HCT116 (cell line): ENCODE results near the gene FAM83D. TPM values are rescaled to one million over a fixed set of nuclear protein-coding genes. Genes with fewer than 3 reads are reported as not detected.

Source experiments
- ATAC-seq: fragments of 200-7000 bp; cut with Tn5 transposase; 2 replicates; pipeline ENCODE4 v1.9.1; 2020; ENCODE audit warnings: mild to moderate bottlenecking, moderate library complexity
- BruUV-seq: library from RNA; stranded (reverse); fragments of 400-500 nt; replicated peaks from 2 replicates; lab custom pipeline; 2021; lab: Mats Ljungman, UMichigan
- CTCF ChIA-PET: fragments of 300-600 bp; sonication (Branson Sonifier 250); formaldehyde crosslinking; loops from one replicate; lab custom pipeline; 2021; ENCODE audit warnings: antibody characterized with exemption; lab: Charles Lee
- POLR2A ChIA-PET: fragments of 300-600, 350-600 bp; sonication (Branson Sonifier 250); formaldehyde crosslinking; loops from one replicate; lab custom pipeline; 2021; ENCODE audit warnings: antibody characterized with exemption; lab: Charles Lee
- RAD21 ChIA-PET, 2 experiments: fragments of 300-600 bp; sonication (Branson Sonifier 250); formaldehyde crosslinking; loops; one replicate each; lab custom pipeline; 2023; ENCODE audit warnings: low total read pairs in 2 of 2; ENCODE audit not compliant: uncharacterized antibody in 2 of 2, unreplicated experiment in 2 of 2, low non-redundant PET in 1 of 2; lab: Charles Lee
- DNase-seq: peaks from one replicate; pipeline ENCODE4 v3.0.0-alpha.2; 2010; ENCODE audit warnings: low read depth, low spot score
- H2AFZ ChIP-seq: fragments of 200-600 bp; shearing (Covaris generic), sonication (generic); 2 replicates; pipeline ENCODE4 v1.6.1; 2017; ENCODE audit warnings: low read depth, mixed run types, mixed read lengths, antibody characterized with exemption, low read length; ENCODE audit not compliant: poor library complexity, severe bottlenecking
- H3K27ac ChIP-seq: 2 replicates; pipeline ENCODE4 v1.5.1; 2012; ENCODE audit warnings: low read depth, low read length
- H3K27me3 ChIP-seq: fragments of 200-600 bp; sonication (generic); 2 replicates; pipeline ENCODE4 v1.6.1; 2016; ENCODE audit warnings: mixed run types, low read length, mixed read lengths; ENCODE audit not compliant: insufficient read depth
- H3K36me3 ChIP-seq, 2 experiments: fragments of 200-500 bp in 1 of 2; fragments of 200-600 bp in 1 of 2; sonication (Bioruptor generic) in 1 of 2; sonication (generic) in 1 of 2; 2 replicates each; pipeline versions ENCODE4 v1.5.1 to v1.6.1; 2014 to 2016; ENCODE audit warnings: low read length in 2 of 2, inconsistent platforms in 1 of 2, mixed read lengths in 1 of 2, mixed run types in 1 of 2; ENCODE audit not compliant: insufficient read depth in 2 of 2, control insufficient read depth in 1 of 2
- H3K4me1 ChIP-seq, 2 experiments: fragments of 200-600 bp in 1 of 2; sonication (generic) in 1 of 2; 2 replicates each; pipeline versions ENCODE4 v1.5.1 to v1.6.1; 2012 to 2017; ENCODE audit warnings: low read length in 2 of 2, inconsistent platforms in 1 of 2, mild to moderate bottlenecking in 1 of 2, mixed read lengths in 1 of 2, mixed run types in 1 of 2, moderate library complexity in 1 of 2; ENCODE audit not compliant: insufficient read depth in 2 of 2, control insufficient read depth in 1 of 2
- H3K4me2 ChIP-seq: fragments of 200-600 bp; sonication (generic); 2 replicates; pipeline ENCODE4 v1.6.1; 2017; ENCODE audit warnings: mixed run types, low read length, mixed read lengths
- H3K4me3 ChIP-seq, 2 experiments: fragments of 200-600 bp in 1 of 2; sonication (generic) in 1 of 2; replicated peaks in 1 of 2; 2 replicates each; pipeline ENCODE4 v1.5.1; 2011 to 2016; ENCODE audit warnings: low read length in 2 of 2, control low read depth in 1 of 2, low read depth in 1 of 2, mild to moderate bottlenecking in 1 of 2, mixed read lengths in 1 of 2, mixed run types in 1 of 2
- H3K79me2 ChIP-seq: fragments of 200-600 bp; sonication (generic); 2 replicates; pipeline ENCODE4 v1.6.1; 2017; ENCODE audit warnings: mild to moderate bottlenecking, mixed run types, low read length, moderate library complexity, mixed read lengths; ENCODE audit not compliant: insufficient read depth
- H3K9ac ChIP-seq: fragments of 200-600 bp; sonication (generic); 2 replicates; pipeline ENCODE4 v1.6.1; 2016; ENCODE audit warnings: low read length, mixed read lengths
- H3K9me2 ChIP-seq: fragments of 200-600 bp; sonication (generic), shearing (Covaris generic); 2 replicates; pipeline ENCODE4 v1.6.1; 2017; ENCODE audit warnings: mixed run types, mild to moderate bottlenecking, moderate library complexity; ENCODE audit not compliant: insufficient read depth
- H3K9me3 ChIP-seq, 2 experiments: fragments of 200-500 bp in 1 of 2; fragments of 200-600 bp in 1 of 2; sonication (Bioruptor generic) in 1 of 2; sonication (generic) in 1 of 2; 2 replicates each; pipeline ENCODE4 v1.6.1; 2014 to 2017; ENCODE audit warnings: low read length in 2 of 2, mixed read lengths in 2 of 2, inconsistent platforms in 1 of 2, low read depth in 1 of 2, mild to moderate bottlenecking in 1 of 2, mixed run types in 1 of 2, moderate library complexity in 1 of 2; ENCODE audit not compliant: control insufficient read depth in 1 of 2, insufficient read depth in 1 of 2
- H4K20me1 ChIP-seq: fragments of 200-600 bp; sonication (generic), shearing (Covaris generic); 2 replicates; pipeline ENCODE4 v1.6.1; 2017; ENCODE audit warnings: mixed run types, mild to moderate bottlenecking, moderate library complexity; ENCODE audit not compliant: insufficient read depth
- CBX3 ChIP-seq: IDR thresholded peaks from 2 replicates; pipeline ENCODE4 v1.6.1; 2012; ENCODE audit warnings: low read depth
- CEBPB ChIP-seq: IDR thresholded peaks from 2 replicates; pipeline ENCODE4 v1.6.1; 2012; ENCODE audit warnings: low read depth
- EGR1 ChIP-seq: IDR thresholded peaks from 2 replicates; pipeline ENCODE4 v1.6.1; 2012; ENCODE audit warnings: low read depth
- ELF1 ChIP-seq: IDR thresholded peaks from 2 replicates; pipeline ENCODE4 v1.6.1; 2012; ENCODE audit warnings: low read depth, borderline replicate concordance
- POLR2A ChIP-seq: IDR thresholded peaks from 2 replicates; pipeline ENCODE4 v1.7.0; 2011; ENCODE audit warnings: borderline replicate concordance; ENCODE audit not compliant: insufficient read depth, insufficient read length; ENCODE audit errors: extremely low read depth
- RAD21 ChIP-seq: IDR thresholded peaks from 2 replicates; pipeline ENCODE4 v1.6.1; 2012; ENCODE audit warnings: low read depth, mild to moderate bottlenecking
- SIN3A ChIP-seq: IDR thresholded peaks from 2 replicates; pipeline ENCODE4 v1.6.1; 2012; ENCODE audit warnings: low read depth
- SP1 ChIP-seq: IDR thresholded peaks from 2 replicates; pipeline ENCODE4 v1.6.1; 2012; ENCODE audit warnings: low read depth
- SRF ChIP-seq: IDR thresholded peaks from 2 replicates; pipeline ENCODE4 v1.6.1; 2012; ENCODE audit warnings: low read depth
- TCF7L2 ChIP-seq: IDR thresholded peaks from 2 replicates; pipeline ENCODE4 v1.7.0; 2011; ENCODE audit warnings: borderline replicate concordance, inconsistent platforms; ENCODE audit not compliant: insufficient read depth, insufficient read length; ENCODE audit errors: extremely low read depth
- YY1 ChIP-seq: IDR thresholded peaks from 2 replicates; pipeline ENCODE4 v1.6.1; 2011; ENCODE audit warnings: low read length, low read depth, moderate library complexity, mild to moderate bottlenecking; ENCODE audit not compliant: insufficient replicate concordance; ENCODE audit errors: extremely low read depth
- ZFX ChIP-seq: fragments of 450-650 bp; IDR thresholded peaks from 2 replicates; pipeline ENCODE4 v1.6.1; 2017
- intact Hi-C: fragments of 100-400 bp; cut with micrococcal nuclease; formaldehyde crosslinking; loops from 2 replicates; pipeline ENCODE4 v1.10.0; 2022
- total RNA-seq: library from RNA; stranded (reverse); gene quantifications from one replicate; pipeline ENCODE4 v1.2.1, GENCODE V29; 2021; ENCODE audit not compliant: unreplicated experiment
- TF ChIP-seq, protein P1 (sequence below), 3 experiments: fragments of 200-600 bp in 1 of 3; sonication (generic) in 1 of 3; IDR thresholded peaks in 2 of 3; conservative IDR thresholded peaks in 1 of 3; 2 replicates each; pipeline ENCODE4 v1.5.1; 2012 to 2017; ENCODE audit warnings: low read depth in 2 of 3, low read length in 2 of 3, antibody characterized with exemption in 1 of 3, borderline replicate concordance in 1 of 3, control low read depth in 1 of 3, mild to moderate bottlenecking in 1 of 3, mixed read lengths in 1 of 3, mixed run types in 1 of 3, moderate library complexity in 1 of 3; ENCODE audit not compliant: insufficient read depth in 1 of 3
- TF ChIP-seq, protein P2 (sequence below): IDR thresholded peaks from 2 replicates; pipeline ENCODE4 v1.6.1; 2012

FAM83D gene
- total RNA-seq, 1 experiment from 2014 or later = 51.1 TPM

DNA sequence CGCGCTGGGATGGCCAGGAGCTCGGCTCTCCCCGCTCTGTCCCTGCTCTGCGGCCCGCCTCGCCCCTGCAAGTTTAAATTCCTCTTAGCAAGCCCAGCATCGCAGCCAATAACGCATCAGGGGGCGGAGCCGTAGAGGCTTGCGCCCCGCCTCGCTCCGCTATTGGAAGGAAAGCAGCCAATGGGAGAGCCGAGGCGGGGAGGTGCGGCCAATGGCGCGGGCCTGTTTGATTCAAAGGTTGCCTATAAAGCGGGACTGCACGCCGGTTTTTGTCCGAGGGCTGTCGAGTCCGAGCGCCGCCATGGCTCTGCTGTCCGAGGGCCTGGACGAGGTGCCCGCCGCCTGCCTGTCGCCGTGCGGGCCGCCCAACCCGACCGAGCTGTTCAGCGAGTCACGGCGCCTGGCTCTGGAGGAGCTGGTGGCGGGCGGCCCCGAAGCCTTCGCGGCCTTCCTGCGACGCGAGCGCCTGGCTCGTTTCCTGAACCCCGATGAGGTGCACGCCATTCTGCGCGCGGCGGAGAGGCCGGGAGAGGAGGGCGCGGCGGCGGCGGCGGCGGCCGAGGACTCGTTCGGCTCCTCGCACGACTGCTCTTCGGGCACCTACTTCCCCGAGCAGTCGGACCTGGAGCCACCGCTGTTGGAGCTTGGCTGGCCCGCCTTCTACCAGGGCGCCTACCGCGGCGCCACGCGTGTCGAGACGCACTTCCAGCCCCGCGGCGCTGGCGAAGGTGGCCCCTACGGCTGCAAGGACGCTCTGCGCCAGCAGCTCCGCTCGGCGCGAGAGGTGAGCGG lies at the start of gene FAM83D (continued):
- TF ChIP-seq, protein P1, sequence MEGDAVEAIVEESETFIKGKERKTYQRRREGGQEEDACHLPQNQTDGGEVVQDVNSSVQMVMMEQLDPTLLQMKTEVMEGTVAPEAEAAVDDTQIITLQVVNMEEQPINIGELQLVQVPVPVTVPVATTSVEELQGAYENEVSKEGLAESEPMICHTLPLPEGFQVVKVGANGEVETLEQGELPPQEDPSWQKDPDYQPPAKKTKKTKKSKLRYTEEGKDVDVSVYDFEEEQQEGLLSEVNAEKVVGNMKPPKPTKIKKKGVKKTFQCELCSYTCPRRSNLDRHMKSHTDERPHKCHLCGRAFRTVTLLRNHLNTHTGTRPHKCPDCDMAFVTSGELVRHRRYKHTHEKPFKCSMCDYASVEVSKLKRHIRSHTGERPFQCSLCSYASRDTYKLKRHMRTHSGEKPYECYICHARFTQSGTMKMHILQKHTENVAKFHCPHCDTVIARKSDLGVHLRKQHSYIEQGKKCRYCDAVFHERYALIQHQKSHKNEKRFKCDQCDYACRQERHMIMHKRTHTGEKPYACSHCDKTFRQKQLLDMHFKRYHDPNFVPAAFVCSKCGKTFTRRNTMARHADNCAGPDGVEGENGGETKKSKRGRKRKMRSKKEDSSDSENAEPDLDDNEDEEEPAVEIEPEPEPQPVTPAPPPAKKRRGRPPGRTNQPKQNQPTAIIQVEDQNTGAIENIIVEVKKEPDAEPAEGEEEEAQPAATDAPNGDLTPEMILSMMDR (IDR thresholded peaks at IDR 0.05 in 2 of 3, conservative IDR thresholded peaks at IDR 0.05 in 1 of 3; ENCODE audit: borderline replicate concordance in 1 of 3, insufficient read depth in 1 of 3, low read depth in 2 of 3, low read length in 2 of 3) = no peak; a peak in 2 of 6 replicates
- TF ChIP-seq ZFX (peak; percentile 82), SP1 (peak; percentile 94), EGR1 (no peak), YY1 (no peak), CBX3 (no peak)
- TF ChIP-seq, protein P2, sequence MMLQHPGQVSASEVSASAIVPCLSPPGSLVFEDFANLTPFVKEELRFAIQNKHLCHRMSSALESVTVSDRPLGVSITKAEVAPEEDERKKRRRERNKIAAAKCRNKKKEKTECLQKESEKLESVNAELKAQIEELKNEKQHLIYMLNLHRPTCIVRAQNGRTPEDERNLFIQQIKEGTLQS = no peak

DNA sequence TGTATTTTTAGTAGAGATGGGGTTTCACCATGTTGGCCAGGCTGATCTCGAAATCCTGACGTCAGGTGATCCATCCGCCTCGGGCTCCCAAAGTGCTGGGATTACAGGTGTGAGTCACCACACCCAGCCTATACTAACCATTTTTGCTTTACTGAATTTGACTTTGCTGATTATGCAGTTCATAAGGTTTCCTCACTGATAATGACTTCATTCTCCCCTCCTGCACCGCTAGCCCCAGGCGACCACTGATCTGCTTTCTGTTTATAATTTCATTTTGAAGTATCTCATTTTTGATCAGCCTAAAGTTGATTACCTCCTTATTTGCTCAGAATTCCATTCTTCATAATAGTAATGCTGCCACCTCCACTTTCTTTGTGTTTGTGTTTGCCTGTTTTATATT lies 48.7 kb upstream of the FAM83D start:
- intact Hi-C loops = no loop called here
- Histone ChIP-seq H3K9me3 (no peaks in the 10 kb centered on the region), H4K20me1 (no peaks in the 10 kb centered on the region), H3K79me2 (no peaks in the 10 kb centered on the region), H3K4me2 (no peak overlapping the region), H3K36me3 (no peaks in the 10 kb centered on the region), H3K4me1 (peaks cover 2 to 6% of the 10 kb centered on the region in 2 experiments; a peak in 2 of 4 replicates), H3K27me3 (peaks cover 4% of the 10 kb centered on the region; the same call in 1 of the 2 replicates), H3K4me3 (no peak overlapping the region), H2AFZ (no peak overlapping the region), H3K9me2 (no peaks in the 10 kb centered on the region), H3K27ac (no peak overlapping the region), H3K9ac (no peak overlapping the region)
- ChIA-PET RAD21 (no interaction called here), CTCF (no interaction called here), POLR2A (no interaction called here)
- TF ChIP-seq TCF7L2 = no peak
- TF ChIP-seq YY1 = no peak
- TF ChIP-seq RAD21 = no peak
- TF ChIP-seq SRF = no peak
- no peak for TF ChIP-seq SIN3A
- no peak for TF ChIP-seq POLR2A
- TF ChIP-seq ELF1 = no peak
- TF ChIP-seq CEBPB = no peak
- TF ChIP-seq, protein P1 (IDR thresholded peaks at IDR 0.05 in 2 of 3, conservative IDR thresholded peaks at IDR 0.05 in 1 of 3; ENCODE audit: borderline replicate concordance in 1 of 3, insufficient read depth in 1 of 3, low read depth in 2 of 3, low read length in 2 of 3) = no peak
- TF ChIP-seq ZFX = no peak
- no peak for ATAC-seq
- no TSS peak for BruUV-seq
- no peak for DNase-seq
